ENCODE data around the gene ZNF426. TPM values are rescaled to one million over a fixed set of nuclear protein-coding genes. Genes with fewer than 3 reads are reported as not detected.
A peak's percentile ranks its signal among the peaks of the same experiment; 100 is the strongest.

The ZNF426 gene
- total and polyA plus RNA-seq, 2 of the 13 experiments (the other 11 are each of a cell fraction or from before 2014, with no cell fraction given), result 3.8 to 14.9 TPM

GRCh38 chr19:9538183-9539058 is at the start of gene ZNF426 (continued):
- TF ChIP-seq, protein P1, sequence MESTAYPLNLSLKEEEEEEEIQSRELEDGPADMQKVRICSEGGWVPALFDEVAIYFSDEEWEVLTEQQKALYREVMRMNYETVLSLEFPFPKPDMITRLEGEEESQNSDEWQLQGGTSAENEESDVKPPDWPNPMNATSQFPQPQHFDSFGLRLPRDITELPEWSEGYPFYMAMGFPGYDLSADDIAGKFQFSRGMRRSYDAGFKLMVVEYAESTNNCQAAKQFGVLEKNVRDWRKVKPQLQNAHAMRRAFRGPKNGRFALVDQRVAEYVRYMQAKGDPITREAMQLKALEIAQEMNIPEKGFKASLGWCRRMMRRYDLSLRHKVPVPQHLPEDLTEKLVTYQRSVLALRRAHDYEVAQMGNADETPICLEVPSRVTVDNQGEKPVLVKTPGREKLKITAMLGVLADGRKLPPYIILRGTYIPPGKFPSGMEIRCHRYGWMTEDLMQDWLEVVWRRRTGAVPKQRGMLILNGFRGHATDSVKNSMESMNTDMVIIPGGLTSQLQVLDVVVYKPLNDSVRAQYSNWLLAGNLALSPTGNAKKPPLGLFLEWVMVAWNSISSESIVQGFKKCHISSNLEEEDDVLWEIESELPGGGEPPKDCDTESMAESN (CRISPR knock-in tag; conservative IDR thresholded peaks at IDR 0.05), result no peak
- TF ChIP-seq SRSF9 (IDR thresholded peaks at IDR 0.05; ENCODE audit: borderline replicate concordance, insufficient read depth, low read depth, low read length, poor library complexity, severe bottlenecking) (no peak), TAF15 (IDR thresholded peaks at IDR 0.05; ENCODE audit: low read depth, low read length, poor library complexity, severe bottlenecking) (peak; percentile 11), ZNF773 (CRISPR knock-in tag; IDR thresholded peaks at IDR 0.05; ENCODE audit: borderline replicate concordance) (no peak), ZNF7 (CRISPR knock-in tag; IDR thresholded peaks at IDR 0.05) (no peak; the same call in 1 of the 2 replicates), ELF1 (CRISPR knock-in tag; IDR thresholded peaks at IDR 0.05) (peak; percentile 50; the same call in 1 of the 2 replicates), SPEN (CRISPR knock-in tag; IDR thresholded peaks at IDR 0.05; ENCODE audit: low read depth) (peak; percentile 93), ASH2L (IDR thresholded peaks at IDR 0.05; ENCODE audit: insufficient read length, low read depth, low read length) (peak; percentile 91), ZNF768 (CRISPR knock-in tag; IDR thresholded peaks at IDR 0.05) (peak; percentile 33; the same call in 1 of the 2 replicates), ZNF12 (CRISPR knock-in tag; IDR thresholded peaks at IDR 0.05) (no peak), ATF7 (IDR thresholded peaks at IDR 0.05) (peak; percentile 96), ATF7 (CRISPR knock-in tag; IDR thresholded peaks at IDR 0.05) (no peak; the same call in 1 of the 2 replicates), MIER3 (CRISPR knock-in tag; IDR thresholded peaks at IDR 0.05; ENCODE audit: borderline replicate concordance) (no peak; the same call in 1 of the 2 replicates), SKIL (CRISPR knock-in tag; IDR thresholded peaks at IDR 0.05; ENCODE audit: borderline replicate concordance) (no peak), PPARG (CRISPR knock-in tag; conservative IDR thresholded peaks at IDR 0.05) (peak; percentile 14; the same call in 1 of the 2 replicates), CENPX (CRISPR knock-in tag; IDR thresholded peaks at IDR 0.05) (no peak), ZNF235 (CRISPR knock-in tag; IDR thresholded peaks at IDR 0.05; ENCODE audit: borderline replicate concordance) (no peak), HNRNPK (IDR thresholded peaks at IDR 0.05; ENCODE audit: low read depth, low read length, poor library complexity, severe bottlenecking) (no peak)
- TF ChIP-seq, protein P2, sequence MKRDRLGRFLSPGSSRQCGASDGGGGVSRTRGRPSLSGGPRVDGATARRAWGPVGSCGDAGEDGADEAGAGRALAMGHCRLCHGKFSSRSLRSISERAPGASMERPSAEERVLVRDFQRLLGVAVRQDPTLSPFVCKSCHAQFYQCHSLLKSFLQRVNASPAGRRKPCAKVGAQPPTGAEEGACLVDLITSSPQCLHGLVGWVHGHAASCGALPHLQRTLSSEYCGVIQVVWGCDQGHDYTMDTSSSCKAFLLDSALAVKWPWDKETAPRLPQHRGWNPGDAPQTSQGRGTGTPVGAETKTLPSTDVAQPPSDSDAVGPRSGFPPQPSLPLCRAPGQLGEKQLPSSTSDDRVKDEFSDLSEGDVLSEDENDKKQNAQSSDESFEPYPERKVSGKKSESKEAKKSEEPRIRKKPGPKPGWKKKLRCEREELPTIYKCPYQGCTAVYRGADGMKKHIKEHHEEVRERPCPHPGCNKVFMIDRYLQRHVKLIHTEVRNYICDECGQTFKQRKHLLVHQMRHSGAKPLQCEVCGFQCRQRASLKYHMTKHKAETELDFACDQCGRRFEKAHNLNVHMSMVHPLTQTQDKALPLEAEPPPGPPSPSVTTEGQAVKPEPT (CRISPR knock-in tag; IDR thresholded peaks at IDR 0.05; ENCODE audit: low read depth), result peak; percentile 60; the same call in 1 of the 2 replicates
- TF ChIP-seq, protein P3, sequence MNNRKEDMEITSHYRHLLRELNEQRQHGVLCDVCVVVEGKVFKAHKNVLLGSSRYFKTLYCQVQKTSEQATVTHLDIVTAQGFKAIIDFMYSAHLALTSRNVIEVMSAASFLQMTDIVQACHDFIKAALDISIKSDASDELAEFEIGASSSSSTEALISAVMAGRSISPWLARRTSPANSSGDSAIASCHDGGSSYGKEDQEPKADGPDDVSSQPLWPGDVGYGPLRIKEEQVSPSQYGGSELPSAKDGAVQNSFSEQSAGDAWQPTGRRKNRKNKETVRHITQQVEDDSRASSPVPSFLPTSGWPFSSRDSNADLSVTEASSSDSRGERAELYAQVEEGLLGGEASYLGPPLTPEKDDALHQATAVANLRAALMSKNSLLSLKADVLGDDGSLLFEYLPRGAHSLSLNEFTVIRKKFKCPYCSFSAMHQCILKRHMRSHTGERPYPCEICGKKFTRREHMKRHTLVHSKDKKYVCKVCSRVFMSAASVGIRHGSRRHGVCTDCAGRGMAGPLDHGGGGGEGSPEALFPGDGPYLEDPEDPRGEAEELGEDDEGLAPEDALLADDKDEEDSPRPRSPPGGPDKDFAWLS (CRISPR knock-in tag; IDR thresholded peaks at IDR 0.05; ENCODE audit: borderline replicate concordance), result no peak
